ENCODE results near the gene HOXC9.

DNA sequence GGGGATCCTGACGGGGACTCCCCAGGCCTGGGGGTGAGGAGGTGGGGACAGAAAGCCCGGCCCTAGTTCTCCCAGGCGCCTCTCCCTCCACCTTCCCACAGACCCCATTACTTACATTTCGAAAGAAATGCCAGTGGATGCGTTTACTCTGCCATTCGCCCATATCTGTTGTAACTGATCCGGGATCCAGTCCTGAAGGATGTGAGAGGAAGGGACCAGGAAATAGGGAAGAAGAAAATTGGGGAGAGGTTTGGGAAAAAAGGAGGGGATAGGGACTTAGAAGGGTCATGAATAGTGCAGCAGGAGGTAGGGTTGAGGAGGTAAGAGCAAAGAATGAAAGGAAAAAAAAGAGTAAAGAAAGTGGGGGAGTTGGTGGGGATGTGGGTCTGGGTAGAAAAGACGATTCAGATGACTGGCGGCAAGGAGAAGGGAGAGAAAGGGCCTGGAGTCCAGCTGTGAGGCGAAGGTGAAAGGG, 44.1 kb upstream of the HOXC9 start:
- TF ChIP-seq POLR2A (IDR thresholded peaks at IDR 0.05; ENCODE audit: low read length) (no peak), GATA1 (IDR thresholded peaks at IDR 0.05; ENCODE audit: low read depth, low read length) (no peak)
